ENCODE measurements around the gene LFNG. TPM values are rescaled to one million over a fixed set of nuclear protein-coding genes. Genes with fewer than 3 reads are reported as not detected.

LFNG gene
- total RNA-seq, 6 donors from 2014 or later = 30.6 to 62.9 (median 45.2) TPM

DNA sequence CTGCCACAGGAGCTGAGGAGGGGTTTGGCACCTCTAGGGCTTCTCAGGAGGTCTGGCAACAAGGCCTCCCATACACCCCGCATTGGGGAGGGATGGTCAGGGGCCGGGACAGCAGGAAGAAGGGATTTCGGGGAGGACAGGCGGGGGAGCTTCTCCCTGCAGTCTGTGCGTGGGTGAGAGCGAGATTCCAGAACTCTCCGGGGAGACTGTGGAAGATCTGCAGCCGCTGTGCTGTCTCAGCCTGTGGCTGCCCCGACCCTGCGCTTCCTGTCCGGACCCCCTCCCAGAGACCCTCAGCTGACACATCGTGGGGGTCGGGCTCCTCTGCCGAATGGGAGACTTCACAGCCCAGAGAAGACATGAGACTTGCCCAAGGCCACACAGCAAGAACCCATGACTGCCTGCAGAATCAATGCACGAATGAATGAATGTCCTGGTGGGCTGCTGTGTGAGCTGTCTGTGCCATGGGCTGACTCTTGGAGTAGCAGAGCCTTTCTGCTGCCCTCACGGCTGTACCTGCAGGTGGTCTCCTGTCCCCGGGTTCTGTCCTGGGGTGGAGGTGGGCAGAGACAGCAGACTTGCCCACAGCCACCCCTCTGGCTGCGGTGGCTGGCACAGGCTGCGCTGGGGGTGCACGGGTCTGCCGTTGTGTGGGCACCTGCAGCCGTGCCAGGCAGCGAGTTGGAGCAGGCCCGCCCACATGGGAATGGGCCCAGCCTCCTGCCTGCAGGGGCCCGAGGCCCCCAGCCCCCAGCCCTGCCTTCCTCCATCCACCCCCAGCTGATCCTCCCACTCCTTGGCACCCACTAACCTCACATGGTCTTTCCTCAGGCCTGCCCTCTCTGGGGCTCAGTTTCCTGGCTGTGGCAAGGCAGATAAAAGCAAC lies 16.3 kb upstream of the LFNG start:
- Histone ChIP-seq H3K4me1 (peaks cover 7 to 9% (median 9%) of the 10 kb centered on the region in 4 donors), H3K36me3 (no peaks in the 10 kb centered on the region), H3K27me3 (no peaks in the 10 kb centered on the region), H3K9me3 (no peaks in the 10 kb centered on the region), H3K27ac (no peak overlapping the region), H3K4me3 (no peak overlapping the region)
- 73 to 88% methylated on average over 15 to 20 of the region's 25 CpGs for WGBS, 2 donors
- TF ChIP-seq POLR2A (IDR thresholded peaks at IDR 0.05) (no peak), EP300 (IDR thresholded peaks at IDR 0.05) (no peak), POLR2AphosphoS5 (IDR thresholded peaks at IDR 0.05) (no peak)
- TF ChIP-seq, protein P1, sequence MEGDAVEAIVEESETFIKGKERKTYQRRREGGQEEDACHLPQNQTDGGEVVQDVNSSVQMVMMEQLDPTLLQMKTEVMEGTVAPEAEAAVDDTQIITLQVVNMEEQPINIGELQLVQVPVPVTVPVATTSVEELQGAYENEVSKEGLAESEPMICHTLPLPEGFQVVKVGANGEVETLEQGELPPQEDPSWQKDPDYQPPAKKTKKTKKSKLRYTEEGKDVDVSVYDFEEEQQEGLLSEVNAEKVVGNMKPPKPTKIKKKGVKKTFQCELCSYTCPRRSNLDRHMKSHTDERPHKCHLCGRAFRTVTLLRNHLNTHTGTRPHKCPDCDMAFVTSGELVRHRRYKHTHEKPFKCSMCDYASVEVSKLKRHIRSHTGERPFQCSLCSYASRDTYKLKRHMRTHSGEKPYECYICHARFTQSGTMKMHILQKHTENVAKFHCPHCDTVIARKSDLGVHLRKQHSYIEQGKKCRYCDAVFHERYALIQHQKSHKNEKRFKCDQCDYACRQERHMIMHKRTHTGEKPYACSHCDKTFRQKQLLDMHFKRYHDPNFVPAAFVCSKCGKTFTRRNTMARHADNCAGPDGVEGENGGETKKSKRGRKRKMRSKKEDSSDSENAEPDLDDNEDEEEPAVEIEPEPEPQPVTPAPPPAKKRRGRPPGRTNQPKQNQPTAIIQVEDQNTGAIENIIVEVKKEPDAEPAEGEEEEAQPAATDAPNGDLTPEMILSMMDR (IDR thresholded peaks at IDR 0.05) = no peak
- DNase-seq (peak in 1 of 2 donors; percentile 71), ATAC-seq (ENCODE audit: low FRiP score in 2 of 2) (no peak)

DNA sequence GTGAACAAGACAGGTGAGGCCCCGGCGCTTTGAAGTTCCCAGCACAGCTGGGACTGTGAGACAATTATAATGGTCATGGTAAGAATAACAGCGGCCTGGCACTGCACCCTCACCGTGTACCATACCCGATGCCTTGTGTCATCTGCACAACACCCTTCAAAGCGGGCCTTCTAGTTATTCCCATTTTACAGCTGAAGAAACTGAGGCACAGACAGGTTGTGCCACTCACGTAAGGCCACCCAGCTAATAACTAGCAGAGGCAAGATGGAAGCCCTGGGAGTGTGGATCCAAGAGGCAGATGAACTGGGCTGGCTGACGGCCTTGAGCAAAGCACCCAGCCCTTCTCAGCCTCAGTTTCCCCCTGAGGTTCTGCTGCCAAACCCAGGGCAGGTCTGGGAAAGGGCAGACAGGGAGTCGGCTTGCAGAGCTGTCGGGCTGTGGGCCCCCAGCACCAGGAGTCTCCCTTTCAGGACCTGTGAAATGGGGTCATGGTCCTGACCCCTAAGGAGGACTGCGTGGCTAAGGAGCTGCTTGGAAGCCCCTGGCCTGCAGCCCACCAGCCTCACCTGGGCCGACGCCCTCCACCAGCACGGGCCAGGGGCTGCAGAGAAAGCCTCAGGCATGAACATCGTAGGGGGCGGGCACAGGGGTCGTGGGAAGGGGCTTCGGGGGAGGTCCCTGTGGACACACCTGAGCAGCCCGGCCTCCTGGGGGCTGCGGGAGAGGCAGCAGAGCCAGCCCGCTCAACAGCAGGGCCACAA lies 15.3 kb upstream of the LFNG start:
- Histone ChIP-seq H3K27me3 (no peaks in the 10 kb centered on the region), H3K4me3 (no peak overlapping the region), H3K4me1 (peaks cover 17 to 19% (median 18%) of the 10 kb centered on the region in 4 donors), H3K9me3 (no peaks in the 10 kb centered on the region), H3K27ac (no peak overlapping the region), H3K36me3 (no peaks in the 10 kb centered on the region)
- 85 to 89% methylated on average over 11 to 21 of the region's 21 CpGs for WGBS, 2 donors
- ATAC-seq (ENCODE audit: low FRiP score in 2 of 2) (no peak), DNase-seq (peak in 1 of 2 donors; percentile 60)
- TF ChIP-seq, protein P1 (IDR thresholded peaks at IDR 0.05) = no peak

DNA sequence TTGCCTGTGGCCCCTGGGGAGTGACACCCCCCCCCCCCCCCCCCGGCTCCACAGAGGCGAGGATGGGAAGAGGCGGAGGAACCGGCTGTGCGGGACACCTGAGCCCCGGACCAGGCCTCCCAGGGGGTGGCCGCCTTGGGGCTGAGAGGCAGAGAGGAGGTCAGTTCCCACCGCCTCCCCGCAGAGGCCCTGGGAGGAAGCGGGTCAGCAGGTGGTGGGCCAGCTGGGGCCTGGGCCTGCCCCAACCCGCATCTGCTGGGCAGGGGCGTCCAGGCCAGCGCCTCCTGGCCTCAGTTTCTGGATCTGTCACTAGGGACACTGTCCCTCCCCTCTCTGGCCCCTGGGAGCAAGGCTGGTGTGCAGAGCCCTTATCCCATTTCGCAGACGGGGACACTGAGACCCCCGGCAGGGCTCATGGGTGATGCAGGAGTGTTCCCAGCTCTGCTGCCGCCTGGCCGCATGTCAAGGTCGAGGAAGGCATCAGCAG lies 14.6 kb upstream of the LFNG start:
- no peak for ATAC-seq (ENCODE audit: low FRiP score in 2 of 2)
- H3K27ac ChIP-seq = no peak overlapping the region
- H3K27me3 ChIP-seq = no peaks in the 10 kb centered on the region
- 93 to 98% methylated on average over 3 to 19 of the region's 19 CpGs for WGBS, 2 donors
- peaks cover 21 to 25% (median 23%) of the 10 kb centered on the region in 4 donors for H3K4me1 ChIP-seq
- no peaks in the 10 kb centered on the region for H3K9me3 ChIP-seq
- no peaks in the 10 kb centered on the region for H3K36me3 ChIP-seq
- no peak overlapping the region for H3K4me3 ChIP-seq
- peak in 1 of 2 donors; percentile 72 for DNase-seq
- TF ChIP-seq, protein P1 (IDR thresholded peaks at IDR 0.05) = no peak

DNA sequence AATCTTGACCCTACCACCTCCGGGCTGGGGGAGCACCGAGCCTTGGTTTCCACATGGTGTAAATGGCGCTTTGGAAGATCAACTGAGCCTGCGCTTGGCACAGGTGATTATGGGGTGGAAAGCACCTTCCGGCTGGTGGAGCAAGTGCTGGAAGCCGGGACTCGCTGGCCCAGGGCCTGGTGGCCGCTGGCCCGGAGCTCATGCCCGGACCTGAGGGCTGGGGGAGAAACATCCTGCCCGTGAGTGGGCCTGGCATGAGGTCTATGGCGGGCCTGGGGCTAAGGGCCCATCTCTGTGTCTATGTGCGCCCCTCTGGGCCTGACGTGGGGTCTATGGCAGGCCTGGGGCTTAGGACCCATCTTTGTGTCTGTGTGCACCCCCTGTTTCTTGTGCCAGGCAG lies 14.2 kb upstream of the LFNG start:
- DNase-seq (peak in 1 of 2 donors; percentile 69), ATAC-seq (ENCODE audit: low FRiP score in 2 of 2) (no peak)
- Histone ChIP-seq H3K36me3 (no peaks in the 10 kb centered on the region), H3K4me3 (no peak overlapping the region), H3K4me1 (peaks cover 25 to 29% (median 27%) of the 10 kb centered on the region in 4 donors), H3K9me3 (no peaks in the 10 kb centered on the region), H3K27me3 (no peaks in the 10 kb centered on the region), H3K27ac (no peak overlapping the region)
- TF ChIP-seq POLR2A (IDR thresholded peaks at IDR 0.05) = no peak
- TF ChIP-seq EP300 (IDR thresholded peaks at IDR 0.05) = no peak
- TF ChIP-seq, protein P1 (IDR thresholded peaks at IDR 0.05) = no peak
- TF ChIP-seq POLR2AphosphoS5 (IDR thresholded peaks at IDR 0.05) = no peak
- WGBS, 2 donors = 89 to 100% methylated on average over 3 to 14 of the region's 14 CpGs

Data from upper lobe of left lung (tissue), 6 donors.